OCI-LY1 (cell line): ENCODE measurements around the gene SORBS1.

Experiments used
- EZH2 ChIP-seq: fragments of 200-600 bp; sonication (generic), shearing (Covaris generic); IDR thresholded peaks from 2 replicates; pipeline ENCODE4 v1.8.0; 2017; ENCODE audit warnings: borderline replicate concordance, mixed run types, mild to moderate bottlenecking, antibody characterized with exemption, low read length, moderate library complexity, mixed read lengths
- TF ChIP-seq, protein P1 (sequence below): fragments of 200-600 bp; sonication (generic), shearing (Covaris generic); IDR thresholded peaks from 2 replicates; pipeline ENCODE4 v1.5.1; 2017; ENCODE audit warnings: mild to moderate bottlenecking, antibody characterized with exemption, low read length, moderate library complexity, mixed read lengths

DNA sequence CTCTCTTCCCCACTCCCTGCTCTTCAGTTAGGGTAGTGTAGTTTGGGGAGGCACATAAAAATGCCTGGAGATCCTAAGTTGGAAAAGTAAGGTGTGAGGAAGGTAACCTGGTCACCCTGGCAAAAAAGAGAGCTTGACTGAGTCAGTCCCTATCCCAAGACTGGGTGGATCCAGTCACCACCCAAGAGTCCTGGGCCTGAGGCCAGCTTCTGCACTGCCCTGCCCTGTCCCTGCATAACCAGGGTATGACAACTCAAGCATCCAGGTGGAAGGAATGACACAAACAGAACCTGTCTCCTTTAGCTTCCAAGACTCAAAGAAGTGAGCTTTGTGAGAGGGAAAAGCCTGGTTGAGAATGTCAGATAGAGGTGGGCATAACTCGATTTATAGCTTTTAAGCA is 26.9 kb upstream of the SORBS1 start:
- TF ChIP-seq EZH2 = no peak
- TF ChIP-seq, protein P1, sequence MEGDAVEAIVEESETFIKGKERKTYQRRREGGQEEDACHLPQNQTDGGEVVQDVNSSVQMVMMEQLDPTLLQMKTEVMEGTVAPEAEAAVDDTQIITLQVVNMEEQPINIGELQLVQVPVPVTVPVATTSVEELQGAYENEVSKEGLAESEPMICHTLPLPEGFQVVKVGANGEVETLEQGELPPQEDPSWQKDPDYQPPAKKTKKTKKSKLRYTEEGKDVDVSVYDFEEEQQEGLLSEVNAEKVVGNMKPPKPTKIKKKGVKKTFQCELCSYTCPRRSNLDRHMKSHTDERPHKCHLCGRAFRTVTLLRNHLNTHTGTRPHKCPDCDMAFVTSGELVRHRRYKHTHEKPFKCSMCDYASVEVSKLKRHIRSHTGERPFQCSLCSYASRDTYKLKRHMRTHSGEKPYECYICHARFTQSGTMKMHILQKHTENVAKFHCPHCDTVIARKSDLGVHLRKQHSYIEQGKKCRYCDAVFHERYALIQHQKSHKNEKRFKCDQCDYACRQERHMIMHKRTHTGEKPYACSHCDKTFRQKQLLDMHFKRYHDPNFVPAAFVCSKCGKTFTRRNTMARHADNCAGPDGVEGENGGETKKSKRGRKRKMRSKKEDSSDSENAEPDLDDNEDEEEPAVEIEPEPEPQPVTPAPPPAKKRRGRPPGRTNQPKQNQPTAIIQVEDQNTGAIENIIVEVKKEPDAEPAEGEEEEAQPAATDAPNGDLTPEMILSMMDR = no peak
